Brain microvascular endothelial cell (primary cell): ENCODE data around the gene LIMK1.

Source experiments
- DNase-seq: peaks from one replicate; pipeline ENCODE4 v3.0.0-alpha.2; 2020
- H3K27ac ChIP-seq: fragments of 250-450 bp; sonication (Bioruptor Pico); 2 replicates; pipeline ENCODE4 v1.5.1; 2020; ENCODE audit warnings: mild to moderate bottlenecking, moderate library complexity
- H3K27me3 ChIP-seq: fragments of 250-450 bp; sonication (Bioruptor Pico); replicated peaks from 2 replicates; pipeline ENCODE4 v1.5.1; 2020; ENCODE audit warnings: mild to moderate bottlenecking
- H3K36me3 ChIP-seq: fragments of 250-450 bp; sonication (Bioruptor Pico); replicated peaks from 2 replicates; pipeline ENCODE4 v1.5.1; 2020; ENCODE audit warnings: mild to moderate bottlenecking
- H3K4me3 ChIP-seq: 2 replicates; pipeline ENCODE4 v1.5.1; 2011; ENCODE audit warnings: low read depth, mild to moderate bottlenecking, control low read depth, low read length, moderate library complexity
- CTCF ChIP-seq: IDR thresholded peaks from 2 replicates; pipeline ENCODE4 v1.5.1; 2011; ENCODE audit warnings: low read depth, mild to moderate bottlenecking, moderate library complexity, low read length, control low read depth, inconsistent platforms; ENCODE audit errors: missing control alignments
- in situ Hi-C: cut with HindIII; loops from 2 replicates; pipeline ENCODE4 v1.10.0; 2017; ENCODE audit warnings: low sequenced_read_pairs, low pct_ligation_motif_present

Gene LIMK1

DNA sequence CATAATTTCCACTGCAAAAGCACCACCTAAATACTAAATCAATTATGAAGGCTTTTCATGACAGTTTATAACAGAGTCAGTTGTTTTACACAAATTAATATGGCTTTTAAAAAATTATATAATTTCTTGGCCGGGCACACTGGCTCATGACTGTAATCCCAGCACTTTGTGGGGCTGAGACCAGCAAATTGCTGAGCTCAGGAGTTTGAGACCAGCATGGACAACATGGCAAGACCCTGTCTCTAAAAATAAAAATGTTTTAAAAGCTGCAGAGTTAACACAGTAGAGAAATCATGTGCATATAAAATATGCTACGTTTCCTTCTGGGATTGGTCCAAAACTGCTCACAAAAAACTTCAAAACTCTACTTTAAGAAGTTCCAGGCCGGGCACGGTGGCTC lies 46.9 kb downstream of the LIMK1 start:
- in situ Hi-C loops, result no loop called here
- H3K27me3 ChIP-seq, result no peaks in the 10 kb centered on the region
- no peak for TF ChIP-seq CTCF
- no peak overlapping the region for H3K27ac ChIP-seq
- H3K36me3 ChIP-seq, result no peaks in the 10 kb centered on the region
- no peak for DNase-seq
- H3K4me3 ChIP-seq, result no peak overlapping the region

DNA sequence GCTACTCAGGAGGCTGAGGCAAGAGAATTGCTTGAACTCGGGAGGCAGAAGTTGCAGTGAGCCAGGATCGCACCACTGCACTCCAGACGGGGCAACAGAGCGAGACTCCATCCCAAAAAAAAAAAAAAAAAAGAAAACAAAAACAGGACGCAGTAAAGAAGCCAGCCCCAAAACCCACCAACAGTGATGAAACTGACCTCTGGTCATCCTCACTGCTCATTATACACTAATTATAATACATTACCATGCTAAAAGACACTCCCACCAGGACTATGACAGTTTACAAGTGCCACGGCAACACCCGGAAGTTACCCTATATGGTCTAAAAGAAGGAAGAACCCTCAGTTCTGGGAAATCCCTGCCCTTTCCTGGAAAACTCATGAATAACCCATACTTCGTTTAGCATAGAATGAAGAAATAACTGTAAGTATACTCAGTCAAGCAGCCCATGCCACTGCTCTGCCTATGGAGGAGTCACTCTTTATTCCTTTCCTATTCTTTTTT lies 50.6 kb downstream of the LIMK1 start:
- no peak for TF ChIP-seq CTCF
- H3K27ac ChIP-seq, result no peak overlapping the region
- no peak overlapping the region for H3K4me3 ChIP-seq
- H3K36me3 ChIP-seq, result no peaks in the 10 kb centered on the region
- in situ Hi-C loops, result no loop called here
- no peaks in the 10 kb centered on the region for H3K27me3 ChIP-seq
- no peak for DNase-seq

GRCh38 chr7:74138334-74138867 lies 54.8 kb downstream of the LIMK1 start:
- Histone ChIP-seq H3K27ac (no peak overlapping the region), H3K36me3 (no peaks in the 10 kb centered on the region), H3K27me3 (no peaks in the 10 kb centered on the region), H3K4me3 (no peak overlapping the region)
- in situ Hi-C loops, result no loop called here
- no peak for TF ChIP-seq CTCF
- DNase-seq, result no peak

DNA sequence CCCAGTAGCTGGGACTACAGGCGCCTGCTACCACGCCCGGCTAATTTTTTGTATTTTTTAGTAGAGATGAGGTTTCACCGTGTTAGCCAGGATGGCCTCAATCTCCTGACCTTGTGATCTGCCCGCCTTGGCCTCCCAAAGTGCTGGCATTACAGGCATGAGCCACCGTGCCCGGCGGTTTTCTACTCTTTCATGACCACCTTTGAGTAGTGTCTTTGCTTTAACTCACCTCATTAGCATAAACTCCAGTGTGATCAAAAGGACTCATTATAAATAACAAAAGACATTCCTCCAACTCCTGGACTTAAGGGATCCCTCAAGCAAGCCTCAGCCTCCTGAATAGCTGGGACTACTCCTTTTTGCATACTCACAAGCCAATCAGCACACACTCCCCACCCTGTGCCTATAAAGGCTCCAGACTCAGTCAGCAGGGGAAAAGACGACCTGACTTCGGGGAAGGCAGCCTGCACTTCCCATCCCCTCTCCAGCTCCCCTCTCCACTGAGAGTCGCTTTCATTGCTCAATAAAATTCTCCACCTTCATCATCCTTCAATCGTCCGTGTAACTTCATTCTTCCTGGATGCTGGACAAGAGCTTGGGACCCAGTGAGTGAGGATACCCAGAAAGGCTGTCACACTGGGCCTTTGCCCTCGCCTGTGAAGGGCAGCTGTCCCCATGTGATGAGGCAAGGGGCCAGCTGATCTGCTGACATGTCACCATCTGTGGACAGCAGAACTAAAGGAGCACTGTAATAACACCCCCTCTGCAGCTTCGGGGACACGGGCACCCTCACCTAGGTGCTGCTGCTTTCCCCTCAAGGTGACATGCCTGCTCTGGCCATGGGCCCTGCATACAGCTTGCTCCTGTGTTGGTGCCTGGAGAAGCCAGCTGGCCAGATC lies 55.6 kb downstream of the LIMK1 start:
- in situ Hi-C loops, result no loop called here
- DNase-seq, result no peak
- H3K36me3 ChIP-seq, result no peaks in the 10 kb centered on the region
- no peaks in the 10 kb centered on the region for H3K27me3 ChIP-seq
- H3K27ac ChIP-seq, result no peak overlapping the region
- TF ChIP-seq CTCF, result no peak
- H3K4me3 ChIP-seq, result no peak overlapping the region

DNA sequence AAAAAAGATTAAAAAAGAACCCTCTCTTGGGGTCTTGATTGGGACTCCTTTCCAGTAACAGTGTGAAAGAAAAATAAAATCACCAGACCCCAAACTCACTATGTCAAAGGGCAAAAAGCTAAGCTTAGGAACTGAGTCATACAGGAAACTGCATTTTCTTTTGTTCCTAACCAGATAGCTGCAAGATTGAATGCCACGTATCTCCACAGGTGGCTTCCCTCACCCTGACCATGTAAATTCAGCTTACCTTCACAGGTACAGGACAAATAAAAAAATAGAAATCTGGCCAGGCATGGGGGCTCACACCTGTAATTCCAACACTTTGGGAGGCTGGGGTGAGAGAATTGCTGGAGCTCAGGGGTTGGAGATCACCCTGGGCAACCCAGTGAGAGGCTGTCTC lies 58.1 kb downstream of the LIMK1 start:
- Histone ChIP-seq H3K4me3 (no peak overlapping the region), H3K27me3 (no peaks in the 10 kb centered on the region), H3K27ac (no peak overlapping the region), H3K36me3 (no peaks in the 10 kb centered on the region)
- in situ Hi-C loops, result no loop called here
- no peak for DNase-seq
- TF ChIP-seq CTCF, result no peak
